Measurements from ENCODE around the gene VEGFD. TPM values are rescaled to one million over a fixed set of nuclear protein-coding genes. Genes with fewer than 3 reads are reported as not detected.
A peak's percentile ranks its signal among the peaks of the same experiment; 100 is the strongest.

The VEGFD gene
- total RNA-seq, 1 donor from 2014 or later: not detected

DNA sequence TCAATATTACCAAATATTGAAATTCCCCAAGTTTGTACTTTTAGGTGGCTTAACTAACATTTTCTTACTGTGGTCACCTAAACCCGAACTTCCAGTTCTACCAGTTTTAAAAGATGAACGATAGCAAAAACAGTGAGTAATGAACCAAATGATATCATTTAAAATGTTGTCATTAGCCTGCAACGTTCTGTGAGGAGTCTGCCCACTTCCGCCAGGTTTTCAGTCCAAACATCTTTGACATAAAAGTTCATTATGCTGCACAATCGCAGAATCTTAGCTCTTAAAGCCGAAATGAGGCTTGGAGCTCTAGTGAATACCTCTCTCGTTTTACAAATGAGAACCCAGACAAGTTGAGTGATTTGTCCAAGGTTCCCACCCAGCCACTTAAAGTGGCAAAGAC lies 49.7 kb downstream of the VEGFD start:
- DNase-seq (ENCODE audit: low read depth): no peak
- H3K4me3 ChIP-seq (ENCODE audit: low read depth, low read length): peak overlapping the region; percentile 83
- TF ChIP-seq CTCF (conservative IDR thresholded peaks at IDR 0.05; ENCODE audit: low read depth, low read length): no peak

DNA sequence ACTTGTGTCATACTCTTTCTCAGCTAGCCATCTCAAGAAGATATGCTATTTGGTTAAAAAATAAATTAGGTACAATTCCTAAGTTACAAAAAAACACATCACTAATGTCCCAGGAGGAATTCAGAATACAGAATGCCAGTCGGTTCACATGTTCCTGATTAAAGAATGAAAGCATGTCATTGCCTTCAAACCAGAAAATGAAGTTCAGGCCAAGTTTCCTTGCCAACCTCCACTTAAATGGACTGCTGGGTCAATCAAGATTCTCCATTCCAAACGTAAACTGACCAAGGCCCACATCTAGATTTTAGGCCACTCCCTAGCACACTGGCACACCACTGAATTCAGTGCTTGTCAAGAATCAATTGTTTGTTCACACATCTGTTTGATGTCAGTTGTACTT lies 55.4 kb downstream of the VEGFD start:
- H3K4me3 ChIP-seq (ENCODE audit: low read depth, low read length): no peak overlapping the region
- no peak for DNase-seq (ENCODE audit: low read depth)
- no peak for TF ChIP-seq CTCF (conservative IDR thresholded peaks at IDR 0.05; ENCODE audit: low read depth, low read length)

DNA sequence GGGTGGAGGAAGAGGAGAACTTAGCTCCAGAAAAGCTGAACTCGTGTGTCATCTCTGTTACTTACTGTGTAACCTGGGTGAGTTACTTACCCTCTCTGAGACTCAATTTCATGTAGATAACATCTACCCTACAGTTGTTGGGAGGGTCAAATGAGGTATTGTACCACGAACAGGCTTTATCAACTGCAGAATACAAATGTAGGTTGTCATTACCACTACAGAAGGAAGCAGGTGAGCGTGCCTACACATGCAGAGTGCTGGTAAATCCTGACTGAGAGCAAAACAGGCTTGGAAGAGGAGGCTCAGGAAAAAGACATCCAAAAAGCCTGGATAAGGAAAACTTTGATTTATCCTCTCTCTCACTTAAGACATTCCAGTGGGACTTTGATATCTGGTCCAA lies 56.1 kb downstream of the VEGFD start:
- DNase-seq (ENCODE audit: low read depth): no peak
- TF ChIP-seq CTCF (conservative IDR thresholded peaks at IDR 0.05; ENCODE audit: low read depth, low read length): no peak
- H3K4me3 ChIP-seq (ENCODE audit: low read depth, low read length): no peak overlapping the region

DNA sequence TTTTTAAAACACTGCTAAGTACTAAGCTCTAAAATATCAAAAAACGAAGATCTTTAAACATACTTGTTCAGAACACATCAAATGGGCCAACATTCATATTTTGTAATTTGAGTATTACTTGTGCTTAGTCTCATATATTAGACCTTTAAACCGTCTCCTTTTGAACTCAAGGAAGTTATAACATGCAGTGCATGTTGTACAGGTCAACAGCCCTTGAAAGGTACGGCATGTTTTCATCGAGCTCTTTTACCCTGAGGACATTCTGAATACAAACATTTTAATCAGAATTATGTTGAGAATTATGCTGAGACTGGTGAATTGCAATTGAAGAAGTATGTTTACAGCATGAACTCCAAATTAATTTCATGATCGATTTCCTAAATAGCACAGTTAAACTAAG lies 61.7 kb downstream of the VEGFD start:
- DNase-seq (ENCODE audit: low read depth): no peak
- no peak overlapping the region for H3K4me3 ChIP-seq (ENCODE audit: low read depth, low read length)
- no peak for TF ChIP-seq CTCF (conservative IDR thresholded peaks at IDR 0.05; ENCODE audit: low read depth, low read length)

GRCh38 chrX:15322072-15322471 lies 62.1 kb downstream of the VEGFD start:
- no peak for DNase-seq (ENCODE audit: low read depth)
- no peak for TF ChIP-seq CTCF (conservative IDR thresholded peaks at IDR 0.05; ENCODE audit: low read depth, low read length)
- no peak overlapping the region for H3K4me3 ChIP-seq (ENCODE audit: low read depth, low read length)

GRCh38 chrX:15321447-15321846 lies 62.8 kb downstream of the VEGFD start:
- H3K4me3 ChIP-seq (ENCODE audit: low read depth, low read length): no peak overlapping the region
- no peak for TF ChIP-seq CTCF (conservative IDR thresholded peaks at IDR 0.05; ENCODE audit: low read depth, low read length)
- DNase-seq (ENCODE audit: low read depth): no peak

- no peak for DNase-seq (ENCODE audit: low read depth)
- no peak overlapping the region for H3K4me3 ChIP-seq (ENCODE audit: low read depth, low read length)
- TF ChIP-seq CTCF (conservative IDR thresholded peaks at IDR 0.05; ENCODE audit: low read depth, low read length): no peak
Measured at GRCh38 chrX:15320297-15320696, 63.9 kb downstream of the VEGFD start.
